Natural killer cell (primary cell): Measurements from ENCODE around the gene DGKD. TPM values are rescaled to one million over a fixed set of nuclear protein-coding genes. Genes with fewer than 3 reads are reported as not detected.

Experiments used
- ATAC-seq, 3 donors: fragments of 150-1000 bp in 2 of 3; fragments of 200-7000 bp in 1 of 3; cut with Tn5 transposase; 1 replicate in 1 of 3; 2 replicates in 2 of 3; pipeline ENCODE4 v1.10.0; 2021; ENCODE audit warnings: mild to moderate bottlenecking in 2 of 3, moderate library complexity in 2 of 3
- DNase-seq, 2 donors: peaks; one replicate each; pipeline versions ENCODE4 v3.0.0 to v3.0.0-alpha.2; 2013 to 2021; ENCODE audit warnings: mixed read lengths in 1 of 2
- H3K27ac ChIP-seq: one replicate; pipeline ENCODE4 v1.5.1; 2013; ENCODE audit warnings: mild to moderate bottlenecking, low read length
- H3K27me3 ChIP-seq: one replicate; pipeline ENCODE4 v1.6.1; 2013; ENCODE audit warnings: low read length; ENCODE audit not compliant: control insufficient read depth, insufficient read depth
- H3K36me3 ChIP-seq: one replicate; pipeline ENCODE4 v1.6.1; 2013; ENCODE audit warnings: low read length; ENCODE audit not compliant: control insufficient read depth, insufficient read depth
- H3K4me1 ChIP-seq: one replicate; pipeline ENCODE4 v1.6.1; 2013; ENCODE audit warnings: low read length; ENCODE audit not compliant: control insufficient read depth, insufficient read depth
- H3K4me3 ChIP-seq: one replicate; pipeline ENCODE4 v1.5.1; 2013; ENCODE audit warnings: low read length
- H3K9me3 ChIP-seq: one replicate; pipeline ENCODE4 v1.6.1; 2013; ENCODE audit warnings: low read length; ENCODE audit not compliant: control insufficient read depth, insufficient read depth
- H3K27ac Mint-ChIP-seq, 2 donors: one replicate each; pipeline ENCODE4 v1.8.0; 2022; ENCODE audit warnings: mild to moderate bottlenecking in 2 of 2, mixed read lengths in 2 of 2, moderate library complexity in 1 of 2
- H3K27me3 Mint-ChIP-seq, 2 donors: one replicate each; pipeline ENCODE4 v1.8.0; 2022; ENCODE audit warnings: low read depth in 2 of 2, mixed read lengths in 2 of 2
- H3K36me3 Mint-ChIP-seq: one replicate; pipeline ENCODE4 v1.8.0; 2022; ENCODE audit warnings: mixed read lengths
- H3K4me1 Mint-ChIP-seq, 2 donors: one replicate each; pipeline ENCODE4 v1.8.0; 2022; ENCODE audit warnings: mixed read lengths in 2 of 2
- H3K4me3 Mint-ChIP-seq: one replicate; pipeline ENCODE4 v1.8.0; 2022; ENCODE audit warnings: mild to moderate bottlenecking, moderate library complexity, mixed read lengths
- H3K9me3 Mint-ChIP-seq, 2 donors: one replicate each; pipeline ENCODE4 v1.8.0; 2022; ENCODE audit warnings: mixed read lengths in 2 of 2
- WGBS: methylation state at CpG from one replicate; pipeline ENCODE4 v1.1.7; 2013; ENCODE audit warnings: missing lambda C conversion rate; ENCODE audit not compliant: insufficient coverage; 5-methylcytosine and 5-hydroxymethylcytosine counted together
- intact Hi-C: fragments of 100-400 bp; cut with micrococcal nuclease; formaldehyde crosslinking; loops from one replicate; pipeline ENCODE4 v1.14.2; 2022
- total RNA-seq, 4 donors: library from RNA; stranded (reverse); fragments of 120-200 nt in 1 of 4; gene quantifications; one replicate each; pipeline versions ENCODE4 v1.2.3 to v1.2.4, GENCODE V29; 2013 to 2022
- TF ChIP-seq, protein P1 (sequence below): fragments of 200-600 bp; IDR thresholded peaks from one replicate; pipeline ENCODE4 v1.8.0; 2022; ENCODE audit warnings: antibody characterized with exemption

DGKD gene
- total RNA-seq, 3 donors from 2014 or later (not counting 1 experiment from before 2014, with no cell fraction given), result 299 to 456 (median 329) TPM

GRCh38 chr2:233338046-233338445 is 16.2 kb upstream of the DGKD start:
- H3K27ac Mint-ChIP-seq, result no peak overlapping the region
- no peak overlapping the region for H3K4me3 Mint-ChIP-seq

GRCh38 chr2:233338812-233339368 is 15.4 kb upstream of the DGKD start:
- no peaks in the 10 kb centered on the region for H3K9me3 Mint-ChIP-seq
- no peak overlapping the region for H3K4me3 Mint-ChIP-seq
- H3K4me1 Mint-ChIP-seq, result peaks cover 26% of the 10 kb centered on the region in 2 donors
- Histone ChIP-seq H3K9me3 (no peaks in the 10 kb centered on the region), H3K27me3 (no peaks in the 10 kb centered on the region), H3K4me3 (no peak overlapping the region), H3K4me1 (peaks cover 21% of the 10 kb centered on the region), H3K36me3 (no peaks in the 10 kb centered on the region), H3K27ac (no peak overlapping the region)
- intact Hi-C loops, result loop anchor here (10.0 kb wide), 1 partner anchor 46 kb away; no protein-coding TSS in a partner anchor
- H3K36me3 Mint-ChIP-seq, result no peaks in the 10 kb centered on the region
- H3K27me3 Mint-ChIP-seq, result no peaks in the 10 kb centered on the region
- WGBS, result 77% methylated on average over 3 of the region's 3 CpGs
- TF ChIP-seq, protein P1, sequence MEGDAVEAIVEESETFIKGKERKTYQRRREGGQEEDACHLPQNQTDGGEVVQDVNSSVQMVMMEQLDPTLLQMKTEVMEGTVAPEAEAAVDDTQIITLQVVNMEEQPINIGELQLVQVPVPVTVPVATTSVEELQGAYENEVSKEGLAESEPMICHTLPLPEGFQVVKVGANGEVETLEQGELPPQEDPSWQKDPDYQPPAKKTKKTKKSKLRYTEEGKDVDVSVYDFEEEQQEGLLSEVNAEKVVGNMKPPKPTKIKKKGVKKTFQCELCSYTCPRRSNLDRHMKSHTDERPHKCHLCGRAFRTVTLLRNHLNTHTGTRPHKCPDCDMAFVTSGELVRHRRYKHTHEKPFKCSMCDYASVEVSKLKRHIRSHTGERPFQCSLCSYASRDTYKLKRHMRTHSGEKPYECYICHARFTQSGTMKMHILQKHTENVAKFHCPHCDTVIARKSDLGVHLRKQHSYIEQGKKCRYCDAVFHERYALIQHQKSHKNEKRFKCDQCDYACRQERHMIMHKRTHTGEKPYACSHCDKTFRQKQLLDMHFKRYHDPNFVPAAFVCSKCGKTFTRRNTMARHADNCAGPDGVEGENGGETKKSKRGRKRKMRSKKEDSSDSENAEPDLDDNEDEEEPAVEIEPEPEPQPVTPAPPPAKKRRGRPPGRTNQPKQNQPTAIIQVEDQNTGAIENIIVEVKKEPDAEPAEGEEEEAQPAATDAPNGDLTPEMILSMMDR, result no peak
- DNase-seq, result no peak
- no peak overlapping the region for H3K27ac Mint-ChIP-seq
- ATAC-seq, result no peak

More at GRCh38 chr2:233338046-233338445, 16.2 kb upstream of the DGKD start:
- Histone ChIP-seq H3K9me3 (no peaks in the 10 kb centered on the region), H3K36me3 (no peaks in the 10 kb centered on the region), H3K27me3 (no peaks in the 10 kb centered on the region), H3K27ac (no peak overlapping the region), H3K4me3 (no peak overlapping the region), H3K4me1 (peaks cover 29% of the 10 kb centered on the region)
- WGBS, result 84% methylated on average over 5 of the region's 5 CpGs
- intact Hi-C loops, result loop anchor here (10.0 kb wide), 1 partner anchor 47 kb away; no protein-coding TSS in a partner anchor
- Mint-ChIP-seq H3K9me3 (no peaks in the 10 kb centered on the region), H3K4me1 (peaks cover 32% of the 10 kb centered on the region in 2 donors), H3K27me3 (no peaks in the 10 kb centered on the region), H3K36me3 (no peaks in the 10 kb centered on the region)
- TF ChIP-seq, protein P1, result no peak
- DNase-seq (no peak), ATAC-seq (no peak)

- DNase-seq (no peak), ATAC-seq (no peak)
- Mint-ChIP-seq H3K4me1 (peaks cover 20 to 21% of the 10 kb centered on the region in 2 donors), H3K27ac (no peak overlapping the region), H3K9me3 (no peaks in the 10 kb centered on the region), H3K4me3 (no peak overlapping the region), H3K36me3 (no peaks in the 10 kb centered on the region), H3K27me3 (no peaks in the 10 kb centered on the region)
- 73% methylated on average over 2 of the region's 3 CpGs for WGBS
- Histone ChIP-seq H3K9me3 (no peaks in the 10 kb centered on the region), H3K4me1 (peaks cover 15% of the 10 kb centered on the region), H3K27ac (no peak overlapping the region), H3K27me3 (no peaks in the 10 kb centered on the region), H3K4me3 (no peak overlapping the region), H3K36me3 (no peaks in the 10 kb centered on the region)
- TF ChIP-seq, protein P1, result no peak
- intact Hi-C loops, result loop anchor here (10.0 kb wide), 1 partner anchor 45 kb away; no protein-coding TSS in a partner anchor
Observed at GRCh38 chr2:233339427-233339826, 14.9 kb upstream of the DGKD start.

GRCh38 chr2:233341296-233341695 is 13.0 kb upstream of the DGKD start:
- no peaks in the 10 kb centered on the region for H3K9me3 Mint-ChIP-seq
- peaks cover 6 to 7% of the 10 kb centered on the region in 2 donors for H3K4me1 Mint-ChIP-seq
- no peak overlapping the region for H3K4me3 ChIP-seq
- intact Hi-C loops, result no loop called here
- H3K27me3 ChIP-seq, result no peaks in the 10 kb centered on the region
- H3K9me3 ChIP-seq, result no peaks in the 10 kb centered on the region
- H3K36me3 Mint-ChIP-seq, result no peaks in the 10 kb centered on the region
- ATAC-seq (no peak), DNase-seq (no peak)
- no peak overlapping the region for H3K4me3 Mint-ChIP-seq
- H3K4me1 ChIP-seq, result peaks cover 3% of the 10 kb centered on the region
- H3K27me3 Mint-ChIP-seq, result no peaks in the 10 kb centered on the region
- no peaks in the 10 kb centered on the region for H3K36me3 ChIP-seq
- H3K27ac ChIP-seq, result no peak overlapping the region
- TF ChIP-seq, protein P1, result no peak
- H3K27ac Mint-ChIP-seq, result no peak overlapping the region
- WGBS, result 97% methylated on average over 2 of the region's 3 CpGs
